Immature natural killer cell (primary cell): ENCODE measurements around the gene RNU11. TPM values are rescaled to one million over a fixed set of nuclear protein-coding genes. Genes with fewer than 3 reads are reported as not detected.
"Not testable (repeated sequence)": the region's sequence is repeated elsewhere in the genome, so short reads cannot be mapped to it uniquely, and the experiment has no call there.

Source experiments
- DNase-seq, 3 donors: peaks; one replicate each; pipeline ENCODE4 v3.0.0; 2022; ENCODE audit warnings: mixed read lengths in 1 of 3
- H3K27ac Mint-ChIP-seq, 6 donors: one replicate each; pipeline ENCODE4 v1.8.0; 2020; ENCODE audit warnings: mixed read lengths in 6 of 6, mild to moderate bottlenecking in 5 of 6, inconsistent platforms in 4 of 6, moderate library complexity in 3 of 6
- H3K27me3 Mint-ChIP-seq, 3 donors: one replicate each; pipeline ENCODE4 v1.8.0; 2020 to 2021; ENCODE audit warnings: low read depth in 3 of 3, mild to moderate bottlenecking in 3 of 3, mixed read lengths in 3 of 3, moderate library complexity in 3 of 3, inconsistent platforms in 1 of 3
- H3K36me3 Mint-ChIP-seq, 3 donors: one replicate each; pipeline ENCODE4 v1.8.0; 2020; ENCODE audit warnings: mixed read lengths in 3 of 3, inconsistent platforms in 2 of 3, mild to moderate bottlenecking in 2 of 3
- H3K4me1 Mint-ChIP-seq, 2 donors: one replicate each; pipeline ENCODE4 v1.8.0; 2020; ENCODE audit warnings: inconsistent platforms in 2 of 2, mild to moderate bottlenecking in 2 of 2, mixed read lengths in 2 of 2, moderate library complexity in 1 of 2
- H3K4me3 Mint-ChIP-seq, 5 donors: one replicate each; pipeline ENCODE4 v1.8.0; 2020; ENCODE audit warnings: mild to moderate bottlenecking in 5 of 5, mixed read lengths in 5 of 5, inconsistent platforms in 3 of 5, moderate library complexity in 3 of 5
- H3K9me3 Mint-ChIP-seq, 6 donors: one replicate each; pipeline ENCODE4 v1.8.0; 2020; ENCODE audit warnings: mild to moderate bottlenecking in 6 of 6, mixed read lengths in 6 of 6, inconsistent platforms in 4 of 6, moderate library complexity in 3 of 6
- polyA plus RNA-seq, 3 donors: library from polyadenylated mRNA; unstranded; fragments of 300-500 nt; fragmentation: Illumina TruSeq; gene quantifications; one replicate each; pipeline ENCODE4 v1.2.3, GENCODE V29; 2021

The RNU11 gene
- polyA plus RNA-seq, 3 donors from 2014 or later: not detected

DNA sequence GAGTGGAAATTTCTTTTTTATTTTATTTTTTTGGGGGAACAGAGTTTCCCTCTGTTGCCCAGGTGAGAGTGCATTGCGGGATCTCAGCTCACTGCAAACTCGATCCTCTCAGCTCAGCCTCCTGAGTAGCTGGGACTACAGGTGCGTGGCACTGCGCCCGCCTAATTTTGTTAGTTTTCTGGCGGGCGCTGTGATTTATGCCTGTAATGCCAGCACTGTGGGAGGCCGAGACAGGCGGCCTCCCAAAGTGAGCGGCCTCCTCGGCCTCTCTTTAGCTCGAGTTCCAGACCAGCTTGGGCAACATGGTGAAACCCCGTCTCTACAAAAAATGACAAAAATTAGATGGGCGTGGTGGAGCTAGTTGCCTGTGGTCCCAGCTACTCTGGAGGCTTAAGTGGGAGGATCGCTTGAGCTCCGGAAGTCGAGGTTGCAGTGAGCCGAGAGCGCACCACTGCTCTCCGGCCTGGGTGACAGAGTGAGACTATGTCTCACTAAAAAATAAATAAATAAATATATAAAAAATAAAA is 22.9 kb downstream of the RNU11 start:
- peak overlapping the region in 1 of 6 donors; percentile 55 for H3K27ac Mint-ChIP-seq
- peaks cover 4 to 13% (median 12%) of the 10 kb centered on the region in 3 donors for H3K27me3 Mint-ChIP-seq
- no peak for DNase-seq
- no peak overlapping the region for H3K4me3 Mint-ChIP-seq
- H3K4me1 Mint-ChIP-seq: peaks cover 22 to 28% of the 10 kb centered on the region in 2 donors
- peaks cover 0 to 3% (median 0%) of the 10 kb centered on the region in 3 donors for H3K36me3 Mint-ChIP-seq
- no peaks in the 10 kb centered on the region for H3K9me3 Mint-ChIP-seq

DNA sequence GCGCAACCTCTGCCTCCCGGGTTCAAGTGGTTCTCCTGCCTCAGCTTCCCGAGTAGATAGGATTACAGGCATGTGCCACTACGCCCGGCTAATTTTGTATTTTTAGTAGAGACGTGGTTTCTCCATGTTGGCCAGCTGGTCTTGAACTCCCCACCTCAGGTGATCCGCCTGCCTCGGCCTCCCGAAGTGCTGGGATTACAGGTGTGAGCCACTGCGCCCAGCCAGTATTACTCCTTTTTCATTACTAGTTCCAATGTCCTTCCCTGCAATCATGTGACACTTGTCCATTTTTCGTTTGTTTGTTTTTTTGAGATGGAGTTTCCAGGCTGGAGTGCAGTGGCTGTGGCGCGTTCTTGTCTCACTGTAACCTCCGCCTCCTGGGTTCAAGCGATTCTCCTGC is 24.6 kb downstream of the RNU11 start:
- H3K4me1 Mint-ChIP-seq: peaks cover 21 to 25% of the 10 kb centered on the region in 2 donors
- not testable (repeated sequence) for H3K4me3 Mint-ChIP-seq, H3K9me3 Mint-ChIP-seq, DNase-seq, H3K36me3 Mint-ChIP-seq, H3K27ac Mint-ChIP-seq
- peaks cover 4 to 13% (median 12%) of the 10 kb centered on the region in 3 donors for H3K27me3 Mint-ChIP-seq

DNA sequence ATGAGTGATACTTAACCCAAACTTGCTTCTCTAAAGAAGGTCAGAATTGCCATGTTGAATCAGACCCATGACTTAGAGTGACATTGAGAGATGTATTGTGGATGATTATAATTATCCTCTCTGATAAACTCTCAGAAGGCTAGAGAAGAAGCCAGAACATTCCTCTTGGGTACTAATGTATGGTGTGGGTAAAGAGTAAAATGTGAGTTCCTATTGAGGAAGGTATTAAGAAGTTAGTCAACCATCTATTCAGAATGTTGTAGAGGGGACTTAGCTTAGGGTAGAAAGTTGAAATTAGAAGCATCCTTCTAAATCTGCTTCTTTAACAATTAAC is 27.5 kb downstream of the RNU11 start:
- Mint-ChIP-seq H3K36me3 (peaks cover 0 to 3% (median under 1%) of the 10 kb centered on the region in 3 donors), H3K27me3 (peaks cover 0 to 2% (median 0%) of the 10 kb centered on the region in 3 donors), H3K27ac (peak overlapping the region in 1 of 6 donors; percentile 3), H3K9me3 (no peaks in the 10 kb centered on the region), H3K4me3 (no peak overlapping the region), H3K4me1 (peaks cover 6 to 8% of the 10 kb centered on the region in 2 donors)
- no peak for DNase-seq

DNA sequence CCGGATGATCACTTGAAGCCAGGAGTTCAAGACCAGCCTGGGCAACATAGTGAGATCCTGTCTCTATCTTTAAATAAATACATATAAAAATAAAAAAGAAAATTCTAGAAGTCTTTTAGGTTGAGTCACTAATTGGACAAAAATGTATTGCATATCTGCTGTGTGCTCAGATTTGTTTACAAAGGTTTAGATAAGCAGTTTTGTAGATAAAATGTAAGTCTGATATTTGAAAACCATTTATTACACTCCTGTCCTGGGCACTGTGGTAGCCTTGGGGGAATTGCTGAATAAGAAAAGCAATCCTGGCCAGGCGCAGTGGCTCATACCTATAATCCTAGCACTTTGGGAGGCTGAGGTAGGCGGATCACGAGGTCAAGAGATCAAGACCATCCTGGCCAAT is 31.8 kb downstream of the RNU11 start:
- Mint-ChIP-seq H3K9me3 (no peaks in the 10 kb centered on the region), H3K27ac (no peak overlapping the region), H3K4me3 (no peak overlapping the region), H3K36me3 (peaks cover 0 to 16% (median 7%) of the 10 kb centered on the region in 3 donors), H3K4me1 (peaks cover 5 to 6% of the 10 kb centered on the region in 2 donors), H3K27me3 (no peaks in the 10 kb centered on the region)
- DNase-seq: no peak

DNA sequence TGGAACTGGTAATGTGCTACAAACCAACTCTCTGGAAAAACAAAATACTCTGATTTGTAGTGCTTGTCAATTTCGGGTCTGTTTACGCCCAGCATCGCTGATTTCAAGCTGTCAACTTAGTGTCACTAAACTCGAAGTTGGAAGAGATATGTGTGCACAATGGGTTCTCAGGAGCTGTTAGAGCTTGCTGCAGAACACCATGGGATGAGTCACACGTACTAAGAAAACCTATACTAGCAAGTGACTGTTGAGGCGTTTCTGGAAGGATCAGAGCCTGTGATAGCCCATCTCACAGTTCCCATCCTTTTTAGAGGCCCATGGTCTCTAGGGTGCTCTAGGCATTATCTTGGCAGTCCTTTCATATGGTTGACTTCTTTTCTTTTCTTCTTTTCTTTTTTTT is 34.4 kb downstream of the RNU11 start:
- H3K27me3 Mint-ChIP-seq: peaks cover 0 to 3% (median 2%) of the 10 kb centered on the region in 3 donors
- H3K9me3 Mint-ChIP-seq: no peaks in the 10 kb centered on the region
- no peak overlapping the region for H3K27ac Mint-ChIP-seq
- H3K36me3 Mint-ChIP-seq: peaks cover 0 to 19% (median 7%) of the 10 kb centered on the region in 3 donors
- peaks cover 5 to 6% of the 10 kb centered on the region in 2 donors for H3K4me1 Mint-ChIP-seq
- DNase-seq: no peak
- no peak overlapping the region for H3K4me3 Mint-ChIP-seq

DNA sequence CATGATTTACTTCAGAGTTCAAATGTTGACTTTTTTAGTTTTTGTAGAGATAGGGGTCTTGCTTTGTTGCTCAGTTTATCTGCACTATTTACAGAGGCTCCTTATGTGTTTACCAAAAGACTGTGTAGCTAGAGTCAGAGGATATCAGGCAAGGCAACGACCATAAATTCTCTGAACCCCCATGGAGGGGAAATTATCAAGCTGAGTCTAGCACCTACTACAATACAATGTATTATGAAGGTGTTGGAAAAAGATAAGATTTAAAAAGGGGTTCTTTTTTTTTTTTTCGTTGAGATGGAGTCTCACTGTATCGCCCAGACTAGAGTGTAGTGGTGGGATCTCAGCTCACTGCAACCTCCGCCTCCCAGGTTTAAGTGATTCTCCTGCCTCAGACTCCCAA is 36.5 kb downstream of the RNU11 start:
- peaks cover 0 to 3% (median 2%) of the 10 kb centered on the region in 3 donors for H3K27me3 Mint-ChIP-seq
- peaks cover 4 to 5% of the 10 kb centered on the region in 2 donors for H3K4me1 Mint-ChIP-seq
- H3K27ac Mint-ChIP-seq: peak overlapping the region in 1 of 6 donors; percentile 56
- DNase-seq: no peak
- no peak overlapping the region for H3K4me3 Mint-ChIP-seq
- no peaks in the 10 kb centered on the region for H3K9me3 Mint-ChIP-seq
- H3K36me3 Mint-ChIP-seq: peaks cover 3 to 19% (median 7%) of the 10 kb centered on the region in 3 donors

DNA sequence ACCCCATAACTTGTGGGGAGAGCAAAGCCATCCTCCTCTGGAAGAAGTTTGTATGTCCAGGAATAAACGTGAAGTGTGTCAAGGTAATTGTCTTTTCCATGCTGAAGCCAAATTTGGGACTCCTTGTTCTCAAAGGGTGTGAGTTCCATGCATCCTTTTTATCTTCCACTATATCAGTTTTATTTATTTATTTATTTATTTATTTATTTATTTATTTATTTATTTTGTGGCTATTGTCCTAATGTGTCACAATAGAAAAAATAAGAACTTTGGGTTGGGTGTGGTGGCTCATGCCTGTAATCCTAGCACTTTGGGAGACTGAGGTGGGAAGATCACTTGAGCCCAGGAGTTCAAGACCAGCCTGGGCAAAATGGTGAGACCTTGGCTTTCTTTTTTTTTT is 43.2 kb downstream of the RNU11 start:
- not testable (repeated sequence) for H3K27me3 Mint-ChIP-seq, H3K9me3 Mint-ChIP-seq, H3K4me3 Mint-ChIP-seq, H3K4me1 Mint-ChIP-seq, DNase-seq
- peak overlapping the region in 1 of 6 donors; percentile 12 for H3K27ac Mint-ChIP-seq
- H3K36me3 Mint-ChIP-seq: peaks cover 9 to 25% (median 14%) of the 10 kb centered on the region in 3 donors

Other genes starting within 250 kb of the RNU11 start
- gene RCC1, start 142.6 kb upstream of the RNU11 start, polyA plus RNA-seq: 10 to 100 TPM; 11.4 to 16.0 (median 12.4) TPM
- 10 to 100 TPM; 31.2 to 42.7 (median 37.8) TPM for gene TRNAU1AP, start 95.5 kb upstream of the RNU11 start, polyA plus RNA-seq
- not detected for gene RAB42, start 56.3 kb upstream of the RNU11 start, polyA plus RNA-seq
- gene TAF12, start 5.5 kb upstream of the RNU11 start, polyA plus RNA-seq: 10 to 100 TPM; 54.8 to 68.9 (median 60.7) TPM
- gene GMEB1, start 20.2 kb downstream of the RNU11 start, polyA plus RNA-seq: 10 to 100 TPM; 13.4 to 29.2 (median 15.3) TPM
- gene YTHDF2, start 88.3 kb downstream of the RNU11 start, polyA plus RNA-seq: 100 to 1,000 TPM in 2 of 3 donors, 10 to 100 TPM in 1; 78.1 to 210 (median 129) TPM
- under 1 TPM in 1 of 3 donors, not detected in 2; 0.03 TPM for gene OPRD1, start 163.6 kb downstream of the RNU11 start, polyA plus RNA-seq